HS-5 (cell line): Measurements from ENCODE around the gene TSC22D2.
A peak's percentile ranks its signal among the peaks of the same experiment; 100 is the strongest.

Experiments used
- DNase-seq: peaks from one replicate; pipeline ENCODE4 v3.0.0-alpha.2; 2012; ENCODE audit warnings: low read depth

Gene TSC22D2

GRCh38 chr3:150408221-150409124, at the start of gene TSC22D2:
TSC22D2 (plus strand) TSS chr3:150408298; CDS start chr3:150409351, 1,053 bp downstream.
- peak; percentile 66 for DNase-seq

DNA sequence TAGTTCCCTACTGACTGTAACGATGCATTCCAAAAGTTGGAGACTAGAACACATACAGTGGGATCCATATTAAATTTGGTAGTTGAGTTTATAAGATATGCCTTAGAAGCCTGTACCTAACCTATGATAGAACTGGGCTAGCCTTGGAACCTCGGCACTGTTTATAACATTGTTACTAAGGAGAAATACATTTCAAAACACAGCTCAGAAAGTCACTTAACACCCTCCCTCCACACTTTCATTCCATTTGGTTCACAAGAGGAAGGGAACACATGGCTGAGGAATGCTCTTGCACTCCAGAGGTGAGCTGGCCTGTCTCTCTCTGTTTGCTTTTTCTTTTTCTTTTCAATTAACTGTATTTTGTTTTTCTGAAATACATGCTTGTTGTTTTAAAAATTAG, 48.7 kb upstream of the TSC22D2 start:
- no peak for DNase-seq

DNA sequence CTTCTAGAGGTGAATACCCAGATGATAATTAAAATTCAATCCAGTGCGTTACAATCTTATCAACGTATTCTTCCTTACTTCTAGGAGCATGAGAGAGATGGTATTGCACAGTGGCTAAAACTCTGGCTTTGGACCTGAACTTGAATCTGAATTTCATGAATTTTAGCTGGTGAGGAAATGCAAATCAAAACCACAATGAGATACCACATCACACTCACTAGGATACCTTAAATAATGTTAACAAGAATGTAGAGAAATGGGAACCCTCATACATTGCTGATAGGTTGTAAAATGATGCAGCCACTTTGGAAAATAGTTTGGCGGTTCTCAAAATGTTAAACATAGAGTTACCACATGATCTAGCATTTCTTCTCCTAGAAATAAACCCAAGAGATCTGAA, 47.1 kb upstream of the TSC22D2 start:
- no peak for DNase-seq

DNA sequence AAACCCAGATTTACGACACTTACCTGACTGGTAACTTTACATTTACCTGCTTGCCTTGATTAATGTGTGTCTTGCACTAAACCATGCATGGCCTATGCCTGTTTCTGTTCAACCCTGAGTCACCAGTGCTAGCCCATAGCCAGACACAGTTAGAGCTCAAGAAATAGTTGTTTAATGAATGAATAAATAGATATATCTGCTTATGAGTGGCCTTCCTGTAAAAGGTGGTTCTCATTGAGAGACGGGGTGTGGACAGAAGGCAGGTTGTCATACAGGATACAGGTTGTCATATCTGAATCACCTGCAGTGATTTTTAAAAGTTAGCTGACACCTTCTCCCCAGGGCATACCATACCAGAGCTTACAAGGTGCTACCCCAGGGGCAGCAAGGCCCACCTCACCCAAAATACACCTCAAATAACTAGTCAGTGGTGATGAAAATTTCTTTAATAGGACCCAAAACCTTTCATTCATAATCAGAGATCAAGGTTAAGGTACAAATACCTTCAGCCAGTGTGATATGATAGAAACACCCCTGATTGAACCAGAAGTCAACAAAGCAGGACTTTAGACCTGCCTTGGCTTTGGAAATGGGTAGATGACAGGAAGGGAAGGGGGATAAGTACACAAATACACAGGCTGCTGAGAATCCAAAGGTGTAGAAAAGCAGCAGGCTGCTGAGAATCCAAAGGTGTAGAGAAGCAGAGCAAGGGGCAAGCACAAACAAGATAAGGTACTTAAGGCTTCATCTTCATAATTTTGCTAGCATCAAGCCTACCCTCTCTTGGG, 45.4 kb upstream of the TSC22D2 start:
- DNase-seq = no peak

GRCh38 chr3:150363420-150363819, 44.7 kb upstream of the TSC22D2 start:
- DNase-seq = no peak

DNA sequence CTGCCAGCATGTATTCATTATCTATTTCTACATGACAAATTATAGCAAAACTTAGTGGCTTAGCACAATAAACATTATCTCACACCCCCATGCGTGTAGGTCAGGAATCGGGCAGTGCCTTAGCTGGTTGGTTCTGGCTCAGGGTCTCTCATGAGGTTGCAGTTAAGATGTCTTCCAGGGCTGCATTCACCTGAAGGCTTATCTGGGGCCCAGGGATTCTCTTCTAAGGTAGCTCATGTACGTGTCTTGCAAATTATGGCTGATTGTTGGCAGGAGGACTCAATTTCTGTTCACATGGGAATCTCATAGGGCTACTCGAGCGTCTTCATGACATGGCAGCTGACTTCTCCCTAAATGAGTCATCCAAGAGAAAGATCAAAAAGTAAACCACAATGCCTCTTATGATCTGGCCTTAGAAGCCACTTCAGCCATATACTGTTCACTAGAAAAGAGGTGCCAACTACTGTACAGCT, 42.9 kb upstream of the TSC22D2 start:
- DNase-seq = no peak

GRCh38 chr3:150367757-150368156, 40.3 kb upstream of the TSC22D2 start:
- DNase-seq = no peak

DNA sequence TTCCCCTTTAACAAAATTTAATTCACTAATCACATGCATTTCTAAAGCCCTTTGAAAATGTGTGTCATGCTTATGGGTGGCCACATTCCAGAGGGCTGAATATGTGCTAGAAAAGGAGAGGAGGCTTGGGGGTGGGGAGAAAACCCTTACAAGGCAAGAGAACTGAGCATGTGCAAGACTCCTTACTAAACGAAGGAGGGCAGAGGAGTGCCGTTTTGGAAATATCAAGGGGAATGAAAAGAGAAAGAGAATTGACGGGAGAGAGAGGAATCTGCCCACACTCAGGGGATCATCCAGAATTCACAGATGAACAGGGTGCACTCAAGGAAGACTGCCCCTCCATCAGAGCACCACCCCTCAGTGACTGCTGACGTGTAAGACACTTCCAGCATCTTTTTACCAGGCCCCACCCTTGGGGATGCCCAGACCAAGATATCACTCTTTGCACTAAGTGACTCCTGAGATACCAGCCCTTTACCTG, 37.9 kb upstream of the TSC22D2 start:
- DNase-seq = peak; percentile 97

DNA sequence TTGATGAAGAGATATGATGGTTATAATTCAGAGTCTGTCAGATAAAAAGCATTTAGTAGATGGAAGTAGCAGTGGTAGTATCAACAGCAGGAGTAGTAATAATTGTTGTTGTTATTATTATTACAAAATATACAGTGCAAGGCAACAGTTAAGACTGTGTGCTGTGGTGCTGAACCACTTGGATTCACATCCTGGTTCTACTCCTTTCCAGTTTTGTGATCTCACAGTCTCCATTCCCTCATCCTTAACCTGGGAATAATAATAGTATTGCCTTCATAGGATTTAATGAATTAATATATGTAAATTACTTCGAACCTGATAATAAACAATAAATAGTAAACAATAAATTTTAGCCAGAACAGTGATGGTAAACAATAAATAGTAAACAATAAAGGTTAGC, 37.1 kb upstream of the TSC22D2 start:
- no peak for DNase-seq

DNA sequence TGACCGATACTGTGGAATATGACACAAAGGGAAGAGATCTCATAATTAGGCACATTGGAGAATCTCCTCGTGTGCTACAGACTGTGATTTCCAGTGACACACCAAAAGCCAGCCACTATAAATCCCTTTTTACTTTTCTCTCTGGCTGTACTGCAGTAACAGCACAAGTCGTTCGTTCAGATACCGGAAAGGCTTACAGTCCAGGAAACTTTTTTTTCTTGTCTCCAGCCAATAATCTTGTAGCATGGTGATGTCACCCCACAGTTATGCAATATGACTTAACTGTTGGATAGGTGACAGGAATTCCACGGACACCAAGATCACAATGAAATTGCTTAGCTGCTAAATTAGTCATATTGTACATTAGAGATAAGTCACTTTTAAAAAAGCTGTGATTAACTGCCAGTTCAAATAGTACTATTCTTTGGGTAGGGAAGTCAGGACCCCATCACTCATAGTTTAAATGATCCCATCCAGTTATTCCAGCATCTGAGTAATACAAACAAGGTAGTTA, 36.3 kb upstream of the TSC22D2 start:
- DNase-seq = peak; percentile 100

DNA sequence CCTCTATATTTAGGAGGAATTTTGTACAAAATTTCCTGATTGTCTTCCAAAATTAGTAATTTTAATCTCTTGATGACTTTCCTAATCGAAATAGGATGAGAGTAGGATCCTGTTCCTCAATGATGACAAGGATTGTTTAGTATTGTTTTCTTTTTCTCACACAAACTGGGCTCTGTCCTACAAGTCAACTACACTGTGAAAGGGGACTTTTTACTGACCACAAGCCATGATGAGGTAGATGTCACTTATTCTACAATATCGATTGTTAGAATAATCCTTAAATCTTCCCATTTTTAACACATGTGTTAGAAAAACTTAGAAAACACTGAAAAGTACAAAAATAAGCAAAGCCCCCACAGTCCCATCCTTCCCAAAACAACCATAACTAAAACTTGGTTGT, 35.8 kb upstream of the TSC22D2 start:
- DNase-seq = no peak

GRCh38 chr3:150372722-150373121, 35.4 kb upstream of the TSC22D2 start:
- DNase-seq = no peak

DNA sequence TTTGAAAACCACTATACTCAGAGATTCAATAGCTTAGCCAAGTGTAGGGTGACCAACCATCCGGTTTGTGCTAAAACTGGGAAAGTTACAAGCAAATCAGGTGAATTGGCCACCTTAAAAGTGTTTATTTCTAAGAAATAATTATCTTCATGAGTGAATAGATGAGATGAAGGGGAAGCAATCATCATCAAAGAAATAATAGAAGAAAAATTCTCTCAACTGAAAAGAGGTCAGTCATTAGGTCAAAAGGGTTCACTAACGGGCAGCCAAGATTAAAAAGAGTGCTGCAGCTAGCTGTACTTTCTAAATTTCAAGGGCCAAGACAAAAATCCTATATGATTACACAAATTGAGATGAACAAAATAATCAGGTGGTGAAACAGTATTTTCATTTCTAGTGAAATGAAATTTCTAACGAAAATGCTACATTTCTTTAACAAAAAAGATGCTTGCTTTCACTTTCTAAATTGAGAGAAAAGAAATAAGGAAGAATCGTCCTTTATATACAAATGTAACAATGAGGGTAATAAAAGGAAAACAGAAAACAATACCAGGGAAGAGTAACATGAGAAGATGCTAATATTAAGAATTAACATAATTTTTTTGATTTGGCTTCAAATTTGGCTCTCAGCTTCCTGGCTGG, 34.7 kb upstream of the TSC22D2 start:
- DNase-seq = no peak

- no peak for DNase-seq
Observed at GRCh38 chr3:150374975-150375374, 33.1 kb upstream of the TSC22D2 start.

DNA sequence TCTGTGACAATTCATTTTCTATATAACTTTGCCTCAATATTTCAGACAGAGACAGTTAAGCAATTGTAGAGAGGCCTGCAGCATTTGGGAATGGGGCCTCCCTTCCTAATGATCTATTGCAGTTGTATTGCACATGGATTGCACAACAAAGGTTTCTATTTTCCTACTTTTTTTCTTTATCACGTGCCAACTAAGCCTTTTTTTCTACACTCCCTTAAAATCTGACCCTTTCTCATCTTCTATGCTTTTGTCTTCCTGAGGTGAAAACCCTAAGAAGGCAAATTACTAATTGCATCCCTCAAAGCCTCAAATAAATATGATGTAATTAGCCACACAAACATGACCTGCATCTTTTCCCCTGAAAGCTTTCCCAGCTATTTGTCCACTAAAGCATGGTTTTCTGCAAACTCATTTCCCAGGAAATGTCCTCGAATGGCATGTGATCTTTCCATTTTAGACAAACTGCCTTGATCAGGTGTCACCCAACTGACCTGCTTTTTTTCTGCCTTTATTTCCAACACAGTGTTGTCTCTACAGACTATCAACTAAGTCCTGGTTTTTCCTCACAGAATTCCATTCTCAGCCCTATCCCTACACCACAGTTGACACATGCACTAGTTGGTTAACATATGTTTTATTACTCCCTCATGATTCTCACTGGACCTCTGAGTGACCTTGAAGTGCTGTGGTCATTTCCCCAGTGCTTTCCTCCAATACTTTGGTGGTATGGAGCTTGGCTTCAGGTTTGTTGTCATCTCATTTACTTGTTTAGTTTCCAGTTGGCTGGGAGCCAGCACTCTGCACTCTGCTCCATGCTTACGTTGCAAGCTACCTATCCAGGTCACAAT, 31.9 kb upstream of the TSC22D2 start:
- no peak for DNase-seq

DNA sequence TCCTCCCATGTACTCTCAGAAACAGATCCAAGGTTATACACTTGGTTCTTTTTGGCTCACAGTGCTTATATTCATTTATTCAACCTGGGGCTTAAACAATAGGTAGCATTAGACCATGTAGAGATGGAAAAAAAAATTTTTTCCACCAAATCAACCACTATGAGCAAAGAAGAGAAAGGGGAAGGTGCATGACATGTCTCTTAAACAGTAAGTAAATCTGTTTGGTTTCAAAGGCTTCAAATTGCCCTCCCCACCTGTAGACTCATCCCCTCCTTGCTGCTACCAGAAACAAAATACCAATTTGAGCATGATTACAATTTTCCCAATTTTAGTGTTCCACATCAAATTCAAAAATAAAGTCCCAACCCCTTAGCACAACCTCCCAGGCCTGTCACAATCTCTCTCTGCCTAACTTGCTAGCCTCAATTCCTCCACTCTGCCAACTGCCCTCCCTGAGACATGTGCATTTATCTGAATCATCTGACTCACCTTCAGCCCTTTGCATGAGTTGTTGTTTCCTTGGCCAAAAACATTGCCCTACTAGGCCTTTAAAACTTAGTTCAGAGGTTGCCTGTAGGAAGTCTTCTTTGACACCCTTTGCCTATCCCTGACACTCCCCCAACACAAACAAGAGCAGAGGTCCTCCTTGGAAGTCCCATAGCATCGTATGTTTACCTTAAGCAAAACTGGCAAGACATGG, 30.3 kb upstream of the TSC22D2 start:
- no peak for DNase-seq

GRCh38 chr3:150378301-150378748, 29.8 kb upstream of the TSC22D2 start:
- no peak for DNase-seq

DNA sequence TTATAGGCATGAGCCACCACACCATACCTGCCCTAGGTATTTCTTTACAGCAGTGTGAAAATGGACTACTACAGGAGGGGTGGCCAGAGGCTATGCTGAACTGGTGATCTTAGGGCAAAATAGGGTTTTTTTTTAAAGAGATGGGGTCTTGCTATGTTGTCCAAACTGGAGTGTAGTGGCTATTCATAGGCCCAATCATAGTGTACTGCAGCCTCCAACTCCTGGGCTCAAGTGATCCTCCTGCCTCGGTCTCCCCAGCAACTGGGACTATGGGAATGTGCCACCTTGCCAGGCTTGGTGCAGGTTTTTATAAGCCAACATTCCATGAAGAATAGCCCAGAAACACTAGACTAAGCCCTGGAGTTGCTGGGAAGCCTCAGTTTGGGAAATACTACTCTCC, 28.6 kb upstream of the TSC22D2 start:
- DNase-seq = no peak

- DNase-seq = no peak
Observed at GRCh38 chr3:150384296-150385212, 23.5 kb upstream of the TSC22D2 start.
